Prostate gland (tissue), 2 donors: ENCODE data around the gene KLHDC9. TPM values are rescaled to one million over a fixed set of nuclear protein-coding genes. Genes with fewer than 3 reads are reported as not detected.
A peak's percentile ranks its signal among the peaks of the same experiment; 100 is the strongest.

Experiments used
- DNase-seq: peaks from one replicate; pipeline ENCODE4 v3.0.0-alpha.2; 2019; ENCODE audit warnings: low spot score
- H3K27ac ChIP-seq, 2 donors: fragments of 200-600 bp; sonication (generic); 2 replicates each; pipeline ENCODE4 v1.5.1; 2017 to 2019
- H3K27me3 ChIP-seq: fragments of 200-600 bp; sonication (generic); replicated peaks from 2 replicates; pipeline ENCODE4 v1.5.1; 2019; ENCODE audit not compliant: insufficient read depth
- H3K36me3 ChIP-seq, 2 donors: fragments of 200-600 bp; sonication (generic); 1 replicate in 1 of 2; 2 replicates in 1 of 2; pipeline versions ENCODE4 v1.5.1 to v1.8.1; 2017 to 2019
- H3K4me1 ChIP-seq: fragments of 200-600 bp; sonication (generic); replicated peaks from 2 replicates; pipeline ENCODE4 v1.5.1; 2019
- H3K4me3 ChIP-seq, 2 donors: fragments of 200-600 bp; sonication (generic); 2 replicates each; pipeline ENCODE4 v1.5.1; 2017 to 2019
- H3K9me3 ChIP-seq: fragments of 200-600 bp; sonication (generic); 2 replicates; pipeline ENCODE4 v1.5.1; 2017
- POLR2A ChIP-seq: fragments of 450-650 bp; IDR thresholded peaks from one replicate; pipeline ENCODE4 v1.6.1; 2016; ENCODE audit warnings: antibody characterized with exemption, mild to moderate bottlenecking
- POLR2AphosphoS5 ChIP-seq: sonication (generic); formaldehyde crosslinking; IDR thresholded peaks from one replicate; pipeline ENCODE4 v1.6.1; 2017; ENCODE audit warnings: antibody characterized with exemption
- WGBS: methylation state at CpG from one replicate; pipeline ENCODE4 v1.1.5; 2018; 5-methylcytosine and 5-hydroxymethylcytosine counted together
- intact Hi-C: fragments of 100-400 bp; cut with DNase I; formaldehyde crosslinking; loops from one replicate; pipeline ENCODE4 v1.14.2; 2022
- total RNA-seq, 2 donors: library from RNA; depleted of rRNA; stranded (reverse); fragments of >200 nt; gene quantifications; one replicate each; pipeline ENCODE4 v1.1.0, GENCODE V29; 2016
- TF ChIP-seq, protein P1 (sequence below), 4 experiments: fragments of 200-600 bp in 2 of 4; fragments of 450-650 bp in 2 of 4; sonication (generic) in 2 of 4; IDR thresholded peaks; 1 replicate in 3 of 4; 2 replicates in 1 of 4; pipeline ENCODE4 v1.5.1; 2016 to 2019; ENCODE audit warnings: antibody characterized with exemption in 4 of 4, mild to moderate bottlenecking in 2 of 4, moderate library complexity in 2 of 4

Gene KLHDC9
- total RNA-seq, 2 donors from 2014 or later = 24.8 to 33.3 TPM

DNA sequence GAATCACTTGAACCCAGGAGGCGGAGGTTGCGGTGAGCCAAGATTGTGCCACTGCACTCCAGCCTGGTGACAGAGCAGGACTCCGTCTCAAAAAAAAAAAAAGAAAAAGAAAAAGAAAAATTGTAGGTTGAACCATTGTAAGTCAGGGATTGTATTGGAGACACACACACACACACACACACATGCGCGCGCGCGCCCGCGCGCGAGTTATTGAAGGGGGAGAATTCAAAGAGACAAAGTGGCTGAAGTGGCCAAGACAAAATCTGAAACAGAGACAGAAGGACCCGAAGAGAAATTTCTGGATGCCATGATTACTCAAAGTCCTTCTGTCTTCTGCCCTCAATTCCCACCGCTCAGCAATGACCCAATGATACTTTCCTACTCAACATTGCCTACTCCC is 3.7 kb upstream of the KLHDC9 start:
- TF ChIP-seq POLR2AphosphoS5 = no peak
- TF ChIP-seq POLR2A = no peak
- TF ChIP-seq, protein P1, sequence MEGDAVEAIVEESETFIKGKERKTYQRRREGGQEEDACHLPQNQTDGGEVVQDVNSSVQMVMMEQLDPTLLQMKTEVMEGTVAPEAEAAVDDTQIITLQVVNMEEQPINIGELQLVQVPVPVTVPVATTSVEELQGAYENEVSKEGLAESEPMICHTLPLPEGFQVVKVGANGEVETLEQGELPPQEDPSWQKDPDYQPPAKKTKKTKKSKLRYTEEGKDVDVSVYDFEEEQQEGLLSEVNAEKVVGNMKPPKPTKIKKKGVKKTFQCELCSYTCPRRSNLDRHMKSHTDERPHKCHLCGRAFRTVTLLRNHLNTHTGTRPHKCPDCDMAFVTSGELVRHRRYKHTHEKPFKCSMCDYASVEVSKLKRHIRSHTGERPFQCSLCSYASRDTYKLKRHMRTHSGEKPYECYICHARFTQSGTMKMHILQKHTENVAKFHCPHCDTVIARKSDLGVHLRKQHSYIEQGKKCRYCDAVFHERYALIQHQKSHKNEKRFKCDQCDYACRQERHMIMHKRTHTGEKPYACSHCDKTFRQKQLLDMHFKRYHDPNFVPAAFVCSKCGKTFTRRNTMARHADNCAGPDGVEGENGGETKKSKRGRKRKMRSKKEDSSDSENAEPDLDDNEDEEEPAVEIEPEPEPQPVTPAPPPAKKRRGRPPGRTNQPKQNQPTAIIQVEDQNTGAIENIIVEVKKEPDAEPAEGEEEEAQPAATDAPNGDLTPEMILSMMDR (IDR thresholded peaks at IDR 0.05) = no peak
- 97% methylated on average over 14 of the region's 14 CpGs for WGBS
- no peak for DNase-seq
- intact Hi-C loops = no loop called here
- Histone ChIP-seq H3K27me3 (no peaks in the 10 kb centered on the region), H3K9me3 (no peaks in the 10 kb centered on the region), H3K4me3 (no peak overlapping the region), H3K27ac (no peak overlapping the region), H3K4me1 (no peaks in the 10 kb centered on the region), H3K36me3 (no peaks in the 10 kb centered on the region)

DNA sequence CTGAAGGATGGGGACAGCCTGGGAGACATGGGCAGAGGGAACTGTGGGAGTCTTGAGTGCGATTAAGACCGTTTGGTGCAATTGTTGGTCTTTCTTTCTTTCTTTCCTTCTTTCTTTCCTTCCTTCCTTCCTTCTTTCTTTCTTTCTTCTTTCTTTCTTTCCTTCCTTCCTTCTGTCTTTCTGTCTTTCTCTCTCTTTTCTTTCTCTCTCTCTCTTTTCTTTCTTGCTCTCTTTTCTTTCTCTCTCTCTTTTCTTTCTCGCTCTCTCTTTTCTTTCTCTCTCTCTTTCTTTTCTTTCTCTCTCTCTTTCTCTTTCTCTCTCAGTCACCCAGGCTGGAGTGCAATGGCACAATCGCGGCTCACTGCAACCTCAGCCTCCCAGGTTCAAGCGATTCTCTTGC is 2.9 kb upstream of the KLHDC9 start:
- no peak overlapping the region for H3K27ac ChIP-seq
- DNase-seq = no peak
- H3K9me3 ChIP-seq = no peaks in the 10 kb centered on the region
- H3K27me3 ChIP-seq = no peaks in the 10 kb centered on the region
- H3K4me1 ChIP-seq = no peaks in the 10 kb centered on the region
- no peak for TF ChIP-seq POLR2AphosphoS5
- TF ChIP-seq, protein P1 (IDR thresholded peaks at IDR 0.05) = no peak
- TF ChIP-seq POLR2A = no peak
- WGBS = 88% methylated on average over 6 of the region's 6 CpGs
- no peak overlapping the region for H3K4me3 ChIP-seq
- intact Hi-C loops = loop anchor here (5.0 kb wide), 2 partner anchors 48 to 98 kb away; partner anchors contain the start of gene USF1
- H3K36me3 ChIP-seq = no peaks in the 10 kb centered on the region

DNA sequence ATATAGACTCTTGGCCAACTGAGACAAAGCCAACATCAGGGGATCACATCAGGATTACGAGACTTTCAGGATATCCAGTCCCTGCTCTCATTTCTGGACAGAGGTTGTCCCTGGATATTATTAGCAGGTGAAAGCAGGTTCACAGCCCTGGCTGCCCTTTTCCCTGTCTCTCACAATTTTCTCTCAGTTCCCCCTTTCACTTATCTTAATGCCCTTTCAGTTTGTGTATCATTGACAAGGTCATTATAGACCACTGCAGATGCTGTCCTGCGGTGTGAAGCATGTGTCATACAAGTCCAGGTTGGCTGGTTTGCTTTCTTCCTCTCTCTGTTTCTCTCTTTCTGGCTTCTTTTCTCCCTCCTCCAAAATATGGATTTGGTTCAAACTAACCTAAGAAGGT is 2.1 kb upstream of the KLHDC9 start:
- Histone ChIP-seq H3K36me3 (no peaks in the 10 kb centered on the region), H3K4me1 (no peaks in the 10 kb centered on the region), H3K9me3 (no peaks in the 10 kb centered on the region), H3K27ac (no peak overlapping the region), H3K27me3 (no peaks in the 10 kb centered on the region), H3K4me3 (no peak overlapping the region)
- no peak for DNase-seq
- WGBS = 92% methylated on average over 2 of the region's 2 CpGs
- TF ChIP-seq, protein P1 (IDR thresholded peaks at IDR 0.05) = no peak
- no peak for TF ChIP-seq POLR2A
- TF ChIP-seq POLR2AphosphoS5 = no peak
- intact Hi-C loops = loop anchor here (5.0 kb wide), 2 partner anchors 49 to 99 kb away; partner anchors contain the start of gene USF1

DNA sequence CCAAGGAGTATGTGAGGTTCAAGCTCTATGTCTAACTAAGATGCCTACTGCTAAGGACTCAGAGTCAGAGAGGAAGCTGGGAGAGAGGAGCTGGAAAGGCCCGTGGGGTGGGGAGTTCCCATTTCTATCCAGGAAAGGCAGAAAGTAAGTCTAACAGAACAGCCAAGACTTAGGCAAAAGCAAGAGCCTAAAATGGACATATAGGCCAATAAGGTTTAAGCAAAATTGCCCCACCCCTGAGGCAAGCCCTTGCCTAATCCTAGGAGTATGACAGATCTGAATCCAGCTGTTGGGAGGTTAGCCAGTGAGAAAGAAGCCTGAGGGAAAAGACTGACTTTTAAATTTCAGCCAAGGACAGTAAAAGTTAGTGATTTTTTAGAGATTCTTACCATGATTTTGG is 1.6 kb upstream of the KLHDC9 start:
- Histone ChIP-seq H3K27ac (no peak overlapping the region), H3K4me1 (no peaks in the 10 kb centered on the region), H3K9me3 (no peaks in the 10 kb centered on the region), H3K36me3 (no peaks in the 10 kb centered on the region), H3K27me3 (no peaks in the 10 kb centered on the region), H3K4me3 (no peak overlapping the region)
- TF ChIP-seq, protein P1 (IDR thresholded peaks at IDR 0.05) = no peak
- no peak for TF ChIP-seq POLR2AphosphoS5
- TF ChIP-seq POLR2A = no peak
- intact Hi-C loops = loop anchor here (5.0 kb wide), 2 partner anchors 49 to 99 kb away; partner anchors contain the start of gene USF1
- no peak for DNase-seq
- WGBS = 21% methylated on average over 1 of the region's 1 CpG

DNA sequence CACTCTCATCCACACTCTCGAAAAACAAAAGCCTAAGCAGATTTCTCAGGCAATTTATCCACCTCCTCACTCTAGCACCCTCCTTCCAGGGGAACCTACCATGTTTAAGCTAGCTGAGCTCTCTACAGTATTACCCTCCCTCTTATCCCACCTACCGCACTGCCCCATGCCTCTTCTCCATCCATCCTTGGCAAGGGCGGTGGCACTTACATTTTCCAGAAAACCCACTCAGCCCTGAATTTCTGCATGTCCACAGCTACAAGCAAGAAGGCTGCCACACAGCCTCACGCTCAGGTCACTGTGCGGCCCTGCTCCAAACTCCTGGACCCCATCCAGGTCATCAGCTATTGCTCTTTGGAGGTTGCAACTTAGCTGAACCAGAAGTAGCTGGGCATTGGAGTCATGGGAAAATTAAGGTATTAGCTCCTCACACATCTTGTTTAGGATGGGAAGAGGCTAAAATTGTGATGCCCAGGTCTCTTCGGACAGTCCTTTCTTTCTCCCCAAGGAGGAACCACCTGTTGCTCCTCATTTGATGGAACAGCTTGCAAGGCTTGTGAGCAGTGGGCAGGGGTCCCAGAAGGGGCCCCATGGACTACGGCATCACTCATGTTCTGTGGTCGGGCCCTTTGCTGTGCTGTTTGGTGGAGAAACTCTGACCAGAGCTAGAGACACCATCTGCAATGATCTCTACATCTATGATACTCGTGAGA is 1.1 kb downstream of the KLHDC9 start:
- TF ChIP-seq, protein P1 (IDR thresholded peaks at IDR 0.05) = no peak
- TF ChIP-seq POLR2A (no peak), POLR2AphosphoS5 (no peak)
- Histone ChIP-seq H3K4me3 (peak overlapping the region; percentile 71 to 76), H3K9me3 (no peaks in the 10 kb centered on the region), H3K4me1 (no peaks in the 10 kb centered on the region), H3K27me3 (no peaks in the 10 kb centered on the region), H3K36me3 (no peaks in the 10 kb centered on the region), H3K27ac (no peak overlapping the region)
- intact Hi-C loops = loop anchor here (5.0 kb wide), 2 partner anchors 52 to 102 kb away; partner anchors contain the start of gene USF1
- WGBS = 66% methylated on average over 9 of the region's 9 CpGs
- DNase-seq = no peak
